Measurements from ENCODE around the gene RITA1. TPM values are rescaled to one million over a fixed set of nuclear protein-coding genes. Genes with fewer than 3 reads are reported as not detected.

RITA1 gene
- total and polyA plus RNA-seq, 2 donors (not counting 3 experiments of a cell fraction or from before 2014, with no cell fraction given), result 20.7 to 21.3 TPM

DNA sequence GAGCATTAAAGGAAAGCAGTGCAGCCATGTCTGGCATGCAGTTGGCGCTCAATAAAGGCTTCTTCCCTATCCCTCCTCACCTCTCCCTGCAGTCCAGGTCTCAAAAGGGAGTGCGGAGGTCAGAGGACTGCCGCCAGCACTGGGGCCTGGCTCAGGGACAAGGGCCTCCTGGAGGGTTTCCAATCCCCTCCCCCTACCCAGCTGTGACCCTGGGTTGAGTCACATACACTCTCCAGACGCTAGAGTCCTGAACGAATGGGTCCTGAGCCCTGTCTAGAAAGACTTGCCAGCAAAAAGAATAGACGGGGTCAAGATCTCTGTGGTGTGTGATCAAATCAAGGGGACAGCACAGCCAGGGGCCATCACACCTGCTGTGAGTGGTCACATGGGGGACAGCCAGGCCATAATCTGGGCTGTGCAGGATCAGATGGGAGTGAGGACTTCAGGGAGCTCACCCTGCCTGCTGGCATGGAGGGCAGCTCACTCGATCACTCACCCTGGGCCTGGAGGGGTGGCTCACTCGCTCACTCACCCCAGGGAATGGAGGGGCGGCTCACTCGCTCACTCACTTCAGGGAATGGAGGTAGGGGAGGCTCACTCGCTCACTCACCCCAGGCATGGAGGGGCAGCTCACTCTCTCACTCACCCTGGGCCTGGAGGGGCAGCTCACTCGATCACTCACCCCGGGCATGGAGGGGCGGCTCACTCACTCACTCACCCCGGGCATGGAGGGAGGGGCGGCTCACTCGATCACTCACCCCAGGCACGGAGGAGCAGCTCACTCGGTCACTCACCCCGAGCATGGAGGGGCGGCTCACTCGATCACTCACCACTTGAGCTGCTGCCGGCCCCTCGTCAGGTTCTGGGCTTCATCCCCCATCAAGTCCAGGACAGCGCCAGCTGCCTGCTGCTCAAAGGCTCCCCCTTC is 23.2 kb upstream of the RITA1 start:
- ChIA-PET CTCF (interaction anchor here (0.7 to 4.3 kb wide), 4 partner anchors 8 to 170 kb away, joined by 3 to 17 read pairs (median 8); no protein-coding TSS in a partner anchor), POLR2A (interaction anchor here (0.7 kb wide), 1 partner anchor 18 kb away, joined by 5 read pairs; no protein-coding TSS in a partner anchor)
- dilution Hi-C loops (cut with MboI; ENCODE audit: extremely low pct_ligation_motif_present, low sequenced_read_pairs) (no loop called here), intact Hi-C loops (cut with micrococcal nuclease) (loop anchor here (2.0 kb wide), 1 partner anchor 18 kb away; no protein-coding TSS in a partner anchor)
- peak; percentile 12 for FAIRE-seq
- no peaks in the 10 kb centered on the region for H3K27me3 ChIP-seq (ENCODE audit: control insufficient read depth in 2 of 2, insufficient read depth in 2 of 2, low read length in 2 of 2)
- H3K4me1 ChIP-seq (ENCODE audit: control insufficient read depth, extremely low read depth, insufficient read depth, low read length), result no peaks in the 10 kb centered on the region
- peaks cover 11 to 47% of the 10 kb centered on the region in 2 experiments for H3K36me3 ChIP-seq (ENCODE audit: control insufficient read depth in 2 of 2, extremely low read depth in 1 of 2, insufficient read depth in 2 of 2, low read length in 2 of 2)
- BruUV-seq (replicated peaks), result no TSS peak
- no peak overlapping the region for H2AFZ ChIP-seq (ENCODE audit: low read depth, low read length)
- peak; percentile 15 for DNase-seq (ENCODE audit: low read depth, low spot score)
- TF ChIP-seq FOS (IDR thresholded peaks at IDR 0.05; ENCODE audit: borderline replicate concordance, insufficient read depth, low read length) (no peak), GATA2 (IDR thresholded peaks at IDR 0.05; ENCODE audit: insufficient read depth, insufficient read length, low read depth, low read length) (no peak), POLR2A (IDR thresholded peaks at IDR 0.05; ENCODE audit: low read depth, low read length) (no peak), JUN (IDR thresholded peaks at IDR 0.05; ENCODE audit: borderline replicate concordance, insufficient read depth, insufficient read length, low read depth) (no peak), MYC (IDR thresholded peaks at IDR 0.05; ENCODE audit: low read depth, low read length) (no peak), EZH2 (IDR thresholded peaks at IDR 0.05; ENCODE audit: borderline replicate concordance, low read depth, low read length, severe bottlenecking) (no peak), POLR2AphosphoS5 (IDR thresholded peaks at IDR 0.05; ENCODE audit: insufficient read depth, low read depth, low read length) (no peak)
- TF ChIP-seq, protein P1, sequence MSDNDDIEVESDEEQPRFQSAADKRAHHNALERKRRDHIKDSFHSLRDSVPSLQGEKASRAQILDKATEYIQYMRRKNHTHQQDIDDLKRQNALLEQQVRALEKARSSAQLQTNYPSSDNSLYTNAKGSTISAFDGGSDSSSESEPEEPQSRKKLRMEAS (IDR thresholded peaks at IDR 0.05; ENCODE audit: insufficient read depth, insufficient read length), result no peak
- TF ChIP-seq, protein P2, sequence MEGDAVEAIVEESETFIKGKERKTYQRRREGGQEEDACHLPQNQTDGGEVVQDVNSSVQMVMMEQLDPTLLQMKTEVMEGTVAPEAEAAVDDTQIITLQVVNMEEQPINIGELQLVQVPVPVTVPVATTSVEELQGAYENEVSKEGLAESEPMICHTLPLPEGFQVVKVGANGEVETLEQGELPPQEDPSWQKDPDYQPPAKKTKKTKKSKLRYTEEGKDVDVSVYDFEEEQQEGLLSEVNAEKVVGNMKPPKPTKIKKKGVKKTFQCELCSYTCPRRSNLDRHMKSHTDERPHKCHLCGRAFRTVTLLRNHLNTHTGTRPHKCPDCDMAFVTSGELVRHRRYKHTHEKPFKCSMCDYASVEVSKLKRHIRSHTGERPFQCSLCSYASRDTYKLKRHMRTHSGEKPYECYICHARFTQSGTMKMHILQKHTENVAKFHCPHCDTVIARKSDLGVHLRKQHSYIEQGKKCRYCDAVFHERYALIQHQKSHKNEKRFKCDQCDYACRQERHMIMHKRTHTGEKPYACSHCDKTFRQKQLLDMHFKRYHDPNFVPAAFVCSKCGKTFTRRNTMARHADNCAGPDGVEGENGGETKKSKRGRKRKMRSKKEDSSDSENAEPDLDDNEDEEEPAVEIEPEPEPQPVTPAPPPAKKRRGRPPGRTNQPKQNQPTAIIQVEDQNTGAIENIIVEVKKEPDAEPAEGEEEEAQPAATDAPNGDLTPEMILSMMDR (IDR thresholded peaks at IDR 0.05; ENCODE audit: extremely low read depth in 1 of 2, insufficient read depth in 1 of 2, low read depth in 1 of 2, low read length in 2 of 2), result no peak
- no peak overlapping the region for H3K4me2 ChIP-seq (ENCODE audit: insufficient read depth, low read length)
- no peaks in the 10 kb centered on the region for H3K9me3 ChIP-seq (replicated peaks; ENCODE audit: control insufficient read depth, insufficient read depth, low read length)
- no peak overlapping the region for H3K27ac ChIP-seq (ENCODE audit: insufficient read depth, low read depth, low read length)
- no peaks in the 10 kb centered on the region for H4K20me1 ChIP-seq (replicated peaks; ENCODE audit: control insufficient read depth, extremely low read depth, insufficient read depth, low read length)
- no peaks in the 10 kb centered on the region for H3K79me2 ChIP-seq (ENCODE audit: control insufficient read depth, insufficient read depth, low read length)
- H3K4me3 ChIP-seq (replicated peaks in 1 of 3; ENCODE audit: insufficient read depth in 1 of 3, low read depth in 1 of 3, low read length in 3 of 3), result no peak overlapping the region
- no peaks in the 10 kb centered on the region for H3K9me1 ChIP-seq (replicated peaks; ENCODE audit: control insufficient read depth, extremely low read depth, insufficient read depth, low read length)
- H3K9ac ChIP-seq (replicated peaks; ENCODE audit: extremely low read depth, insufficient read depth, low read length), result no peak overlapping the region
